GM18951 (cell line): ENCODE results near the gene URGCP.

ENCODE experiments used
- POLR2A ChIP-seq: IDR thresholded peaks from 4 replicates; pipeline ENCODE4 v1.6.1; 2011; ENCODE audit warnings: mild to moderate bottlenecking; ENCODE audit not compliant: insufficient read length, insufficient read depth; ENCODE audit errors: extremely low read depth
- in situ Hi-C: fragments of 300-500 bp; cut with MboI; formaldehyde crosslinking; loops from one replicate; pipeline ENCODE4 v1.12.0; 2022; ENCODE audit warnings: low sequenced_read_pairs, mixed read lengths, inconsistent platforms; ENCODE audit not compliant: unreplicated experiment

The URGCP gene

DNA sequence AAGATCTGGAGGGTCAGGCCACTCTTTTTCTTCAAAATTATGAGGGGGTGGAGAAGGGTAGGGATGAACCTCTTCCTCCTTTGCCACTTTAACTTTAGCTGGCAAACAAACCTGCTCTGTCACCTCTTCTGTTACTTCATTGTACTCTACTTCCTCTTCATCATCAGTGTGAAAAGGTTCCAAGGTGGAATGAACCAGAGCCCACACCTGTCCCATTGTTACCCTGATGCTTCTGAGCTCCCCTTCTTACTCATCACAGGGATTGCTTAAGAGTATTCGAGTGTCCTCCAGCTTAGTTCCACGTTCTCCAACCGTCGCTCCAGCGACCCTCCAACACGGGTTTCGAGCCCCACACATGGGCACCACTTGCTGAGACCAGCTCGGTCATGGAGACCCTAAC, 42.3 kb downstream of the URGCP start:
- in situ Hi-C loops = no loop called here
- no peak for TF ChIP-seq POLR2A

GRCh38 chr7:43856996-43857395, 49.4 kb downstream of the URGCP start:
- in situ Hi-C loops = no loop called here
- TF ChIP-seq POLR2A = no peak

- in situ Hi-C loops = no loop called here
- TF ChIP-seq POLR2A = no peak
Measured at GRCh38 chr7:43856316-43856715, 50.1 kb downstream of the URGCP start.

DNA sequence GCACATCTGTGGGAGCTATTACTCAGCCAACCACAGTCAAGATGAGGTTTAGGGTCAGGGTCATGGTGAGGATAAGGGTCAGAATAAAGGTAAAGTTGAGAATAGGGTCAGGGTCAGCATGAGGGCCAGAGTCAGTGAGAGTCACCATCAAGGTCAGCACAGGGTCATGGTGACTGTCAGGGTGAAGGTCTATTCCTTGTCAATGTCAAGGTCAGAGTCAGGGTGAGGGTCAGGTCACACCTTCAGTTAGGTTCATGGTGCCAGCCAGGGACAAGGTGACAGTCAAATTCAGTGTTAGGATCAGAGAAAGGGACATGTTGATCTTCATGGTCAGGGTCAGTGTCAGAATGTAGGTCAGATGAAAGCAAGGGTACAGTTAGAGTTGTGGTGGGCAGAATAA, 51.2 kb downstream of the URGCP start:
- no peak for TF ChIP-seq POLR2A
- in situ Hi-C loops = no loop called here

DNA sequence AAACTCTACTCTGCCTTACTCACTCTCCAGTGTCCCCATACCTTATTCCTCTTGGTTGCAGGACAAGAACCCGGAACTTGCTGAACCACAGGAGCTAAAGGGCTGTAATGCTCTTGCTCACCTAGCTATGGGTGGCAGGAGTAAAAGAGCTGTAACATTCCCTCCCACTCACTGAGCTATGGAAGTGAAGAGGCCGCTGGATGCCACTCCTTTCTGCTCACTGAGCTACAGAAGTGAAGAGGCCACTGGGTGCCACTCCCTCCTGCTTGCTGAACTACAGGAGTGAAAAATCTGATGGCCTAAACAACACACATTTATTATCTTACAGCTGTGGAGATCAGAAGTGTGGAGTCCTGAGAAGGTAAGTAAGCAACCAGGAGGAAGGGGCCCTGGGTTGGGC, 54.6 kb downstream of the URGCP start:
- in situ Hi-C loops = no loop called here
- TF ChIP-seq POLR2A = no peak

GRCh38 chr7:43850348-43851116, 55.9 kb downstream of the URGCP start:
- in situ Hi-C loops = no loop called here
- no peak for TF ChIP-seq POLR2A

DNA sequence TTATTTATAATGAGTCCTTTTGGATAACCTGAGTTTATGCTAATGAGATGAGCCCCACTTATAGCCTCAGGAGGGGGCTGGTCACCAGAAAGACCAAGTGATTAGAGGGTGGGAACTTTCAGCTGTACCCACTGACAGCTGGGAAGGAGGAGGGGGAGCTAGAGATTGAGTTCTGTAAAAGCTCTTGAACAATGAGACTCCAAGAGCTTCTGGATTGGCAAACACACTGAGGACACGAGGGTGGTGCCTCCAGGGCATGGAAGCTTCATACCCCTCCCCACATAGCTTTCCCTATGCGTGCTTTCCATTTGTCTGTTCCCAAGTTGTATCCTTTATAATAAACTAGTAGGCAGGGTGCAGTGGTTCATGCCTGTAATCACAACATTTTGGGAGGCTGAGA, 57.3 kb downstream of the URGCP start:
- in situ Hi-C loops = loop anchor here (25.0 kb wide), 2 partner anchors 562 to 912 kb away; partner anchors contain the start of genes MRPL32 and PSMA2
- no peak for TF ChIP-seq POLR2A

DNA sequence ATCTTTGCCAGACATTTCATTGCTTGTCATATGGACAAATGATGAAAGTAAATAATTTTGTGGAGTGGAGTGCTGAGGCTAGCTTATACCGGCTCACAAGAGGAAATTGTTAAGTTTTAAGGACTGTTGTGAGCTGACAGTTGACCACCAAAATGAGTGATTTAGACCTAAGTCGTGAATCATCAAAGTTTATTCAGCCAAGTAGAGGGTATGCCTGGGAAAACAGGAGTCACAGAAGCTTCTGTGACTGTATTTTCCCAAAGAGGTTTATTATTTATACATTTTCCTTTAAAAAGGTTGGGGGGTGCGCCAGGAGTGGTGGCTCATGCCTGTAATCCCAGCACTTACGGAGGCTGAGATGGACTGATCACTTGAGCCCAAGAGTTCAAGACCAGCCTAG, 58.9 kb downstream of the URGCP start:
- in situ Hi-C loops = loop anchor here (25.0 kb wide), 2 partner anchors 560 to 910 kb away; partner anchors contain the start of genes MRPL32 and PSMA2
- no peak for TF ChIP-seq POLR2A

GRCh38 chr7:43844662-43845061, 61.7 kb downstream of the URGCP start:
- in situ Hi-C loops = loop anchor here (25.0 kb wide), 2 partner anchors 557 to 907 kb away; partner anchors contain the start of genes MRPL32 and PSMA2
- TF ChIP-seq POLR2A = no peak

DNA sequence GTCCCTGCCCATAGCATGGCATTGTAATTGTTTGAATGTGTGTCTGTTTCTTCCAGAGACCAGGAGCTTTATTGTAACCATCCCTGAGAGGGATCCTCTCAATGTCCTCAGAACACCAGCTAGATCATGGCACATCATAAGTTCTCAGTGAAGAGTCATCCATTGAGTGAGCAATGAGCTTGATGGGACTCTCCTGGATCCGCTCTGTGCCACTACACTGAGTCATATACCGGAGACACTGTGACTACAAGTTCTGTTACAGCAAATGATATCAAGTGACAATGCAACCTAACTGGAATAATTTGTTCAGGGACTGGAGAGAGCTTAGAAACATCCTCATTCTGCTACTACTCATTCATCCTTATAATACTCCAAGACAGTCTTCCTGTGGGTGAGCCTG, 62.1 kb downstream of the URGCP start:
- no peak for TF ChIP-seq POLR2A
- in situ Hi-C loops = loop anchor here (25.0 kb wide), 2 partner anchors 557 to 907 kb away; partner anchors contain the start of genes MRPL32 and PSMA2

DNA sequence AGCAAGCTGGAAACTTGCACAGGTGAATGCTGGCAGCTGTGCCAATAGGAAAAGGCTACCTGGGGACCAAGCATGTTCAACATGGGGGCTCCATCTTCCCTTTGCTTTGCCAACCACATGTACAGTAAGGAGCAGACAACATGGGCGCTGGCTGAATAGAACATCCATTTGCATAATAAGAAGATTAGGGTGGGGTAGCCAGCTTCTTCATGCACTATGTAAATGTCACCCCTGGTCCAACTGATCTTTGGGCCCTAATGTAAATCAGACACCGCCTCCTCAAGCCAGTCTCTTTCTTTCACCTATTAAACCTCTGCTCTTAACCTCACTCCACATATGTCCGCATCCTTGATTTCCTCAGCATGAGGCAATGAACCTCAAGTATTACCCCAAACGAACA, 63.1 kb downstream of the URGCP start:
- in situ Hi-C loops = loop anchor here (25.0 kb wide), 2 partner anchors 556 to 906 kb away; partner anchors contain the start of genes MRPL32 and PSMA2

DNA sequence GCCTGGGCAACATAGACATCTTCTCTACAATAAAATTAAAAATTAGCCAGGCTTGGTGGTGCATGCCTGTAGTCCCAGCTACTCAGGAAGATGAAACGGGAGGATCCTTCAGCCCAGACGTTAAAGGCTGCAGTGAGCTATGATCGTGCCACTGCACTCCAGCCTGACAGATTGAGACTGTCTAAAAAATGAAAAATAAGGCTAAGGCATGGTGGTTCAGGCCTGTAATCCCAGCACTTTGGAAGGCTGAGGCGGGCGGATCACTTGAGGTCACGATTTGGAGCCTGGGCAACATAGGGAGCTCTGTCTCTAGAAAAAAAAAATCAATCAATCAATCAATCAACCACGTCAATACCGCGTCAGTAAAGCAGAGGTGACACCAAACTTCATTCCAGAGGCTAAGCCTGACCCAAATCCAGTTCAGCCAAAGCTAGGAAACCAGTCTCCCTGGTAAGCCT, 68.2 kb downstream of the URGCP start:
- TF ChIP-seq POLR2A = no peak
- in situ Hi-C loops = loop anchor here (10.0 to 25.0 kb wide), 4 partner anchors 123 to 901 kb away; partner anchors contain the start of genes MRPL32, PSMA2 and STK17A

More for the DNA sequence above, 63.1 kb downstream of the URGCP start:
- no peak for TF ChIP-seq POLR2A

DNA sequence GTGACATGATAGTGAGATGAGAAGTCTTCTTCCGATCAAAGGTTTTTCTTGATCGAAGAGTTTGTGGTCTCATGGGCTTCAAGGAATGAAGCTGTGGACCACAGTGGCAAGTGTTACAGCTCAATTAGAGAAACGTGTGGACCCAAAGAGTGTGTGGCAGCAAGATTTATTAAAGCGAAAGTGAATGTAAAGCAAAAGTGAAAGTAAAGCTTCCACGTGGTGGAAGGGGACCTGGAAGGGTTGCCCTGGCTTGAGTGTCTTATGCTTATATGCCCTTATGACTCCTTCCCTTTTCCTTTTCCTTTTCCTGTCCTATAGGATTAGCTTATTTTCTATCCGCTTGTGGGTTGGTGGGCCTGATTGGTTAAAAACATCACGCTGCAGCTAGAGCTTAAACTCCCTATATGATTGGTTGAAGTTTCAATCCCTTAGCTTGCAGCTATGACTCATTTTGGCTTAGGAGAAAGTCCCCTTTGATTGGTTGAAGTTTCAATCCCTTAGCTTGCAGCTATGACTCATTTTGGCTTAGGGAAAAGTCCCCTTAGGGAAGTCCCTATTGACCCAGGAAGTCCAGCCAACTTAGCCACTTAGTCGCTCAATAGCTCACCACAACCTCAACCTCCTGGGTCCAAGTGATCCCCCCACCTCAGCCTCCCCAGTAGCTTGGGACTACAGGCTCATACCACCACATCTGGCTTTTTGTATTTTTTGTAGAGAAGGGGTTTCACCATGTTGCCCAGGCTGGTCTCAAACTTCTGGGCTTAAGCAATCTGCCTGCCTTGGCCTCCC, 71.7 kb downstream of the URGCP start:
- no peak for TF ChIP-seq POLR2A
- in situ Hi-C loops = loop anchor here (10.0 to 25.0 kb wide), 4 partner anchors 120 to 897 kb away; partner anchors contain the start of genes MRPL32, PSMA2 and STK17A

DNA sequence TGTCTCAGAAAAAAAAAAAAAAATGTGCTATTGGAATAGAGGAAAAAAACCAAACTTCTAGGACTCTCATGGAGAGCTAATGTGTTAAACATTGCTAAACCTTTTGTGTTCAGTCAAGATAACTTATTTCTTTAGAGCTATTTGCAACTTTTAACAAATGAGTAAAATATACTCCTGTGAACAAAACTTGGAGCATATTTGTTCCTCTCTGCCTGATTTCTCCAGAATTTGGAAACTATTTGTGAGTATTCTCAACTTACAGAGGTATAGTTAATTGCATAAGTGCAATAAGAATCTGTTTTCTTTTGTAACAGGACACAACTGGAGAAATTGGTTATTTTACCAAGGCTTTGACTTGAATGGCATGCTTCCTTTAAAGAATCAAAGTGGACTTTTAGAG, 75.5 kb downstream of the URGCP start:
- in situ Hi-C loops = loop anchor here (10.0 to 25.0 kb wide), 4 partner anchors 116 to 894 kb away; partner anchors contain the start of genes MRPL32, PSMA2 and STK17A
